Activated T-cell treated with anti-CD3 and anti-CD28 coated beads, Interleukin-2, amount 50 U/mL, for 72 hours (primary cell): Measurements from ENCODE around the gene HOXA13. TPM values are rescaled to one million over a fixed set of nuclear protein-coding genes. Genes with fewer than 3 reads are reported as not detected.

Source experiments
- ATAC-seq, 2 donors: fragments of 150-1000 bp; cut with Tn5 transposase; replicated peaks in 1 of 2; 2 replicates each; pipeline ENCODE4 v1.10.0; 2021; ENCODE audit warnings: moderate library complexity in 2 of 2, mild to moderate bottlenecking in 1 of 2
- DNase-seq, 2 donors: peaks; one replicate each; pipeline ENCODE4 v3.0.0; 2021 to 2022; ENCODE audit warnings: mixed read lengths in 1 of 2
- H3K27ac Mint-ChIP-seq: one replicate; pipeline ENCODE4 v1.8.0; 2022; ENCODE audit warnings: mild to moderate bottlenecking, moderate library complexity, mixed read lengths
- H3K27me3 Mint-ChIP-seq: one replicate; pipeline ENCODE4 v1.8.0; 2022; ENCODE audit warnings: low read depth, mixed read lengths
- H3K36me3 Mint-ChIP-seq, 2 donors: one replicate each; pipeline ENCODE4 v1.8.0; 2022; ENCODE audit warnings: mixed read lengths in 2 of 2, mild to moderate bottlenecking in 1 of 2; ENCODE audit not compliant: insufficient read depth in 2 of 2
- H3K4me1 Mint-ChIP-seq: one replicate; pipeline ENCODE4 v1.8.0; 2022; ENCODE audit warnings: low read depth, mixed read lengths
- H3K4me3 Mint-ChIP-seq, 2 donors: one replicate each; pipeline ENCODE4 v1.8.0; 2022; ENCODE audit warnings: mild to moderate bottlenecking in 2 of 2, mixed read lengths in 2 of 2, moderate library complexity in 2 of 2
- H3K9me3 Mint-ChIP-seq, 2 donors: one replicate each; pipeline ENCODE4 v1.8.0; 2022; ENCODE audit warnings: mixed read lengths in 2 of 2
- total RNA-seq, 2 donors: library from RNA; stranded (reverse); gene quantifications; one replicate each; pipeline ENCODE4 v1.2.3, GENCODE V29; 2022

The HOXA13 gene
- total RNA-seq, 2 donors from 2014 or later = not detected

GRCh38 chr7:27208998-27209397 is 9.1 kb upstream of the HOXA13 start:
- peaks cover 29% of the 10 kb centered on the region for H3K4me1 Mint-ChIP-seq
- no peaks in the 10 kb centered on the region for H3K9me3 Mint-ChIP-seq
- DNase-seq = no peak
- H3K36me3 Mint-ChIP-seq = no peaks in the 10 kb centered on the region
- H3K4me3 Mint-ChIP-seq = no peak overlapping the region
- no peak for ATAC-seq
- no peak overlapping the region for H3K27ac Mint-ChIP-seq
- H3K27me3 Mint-ChIP-seq = peaks cover 94% of the 10 kb centered on the region

GRCh38 chr7:27207348-27207985 is 7.6 kb upstream of the HOXA13 start:
- Mint-ChIP-seq H3K36me3 (no peaks in the 10 kb centered on the region), H3K9me3 (no peaks in the 10 kb centered on the region), H3K4me1 (peaks cover 23% of the 10 kb centered on the region), H3K27ac (no peak overlapping the region), H3K4me3 (no peak overlapping the region), H3K27me3 (peaks cover 98% of the 10 kb centered on the region)
- DNase-seq (no peak), ATAC-seq (no peak)

- H3K4me3 Mint-ChIP-seq = peak overlapping the region; percentile 53 to 59
- no peaks in the 10 kb centered on the region for H3K36me3 Mint-ChIP-seq
- H3K27ac Mint-ChIP-seq = no peak overlapping the region
- ATAC-seq (no peak), DNase-seq (no peak)
- peaks cover 98% of the 10 kb centered on the region for H3K27me3 Mint-ChIP-seq
- H3K9me3 Mint-ChIP-seq = no peaks in the 10 kb centered on the region
- H3K4me1 Mint-ChIP-seq = peaks cover 40% of the 10 kb centered on the region
Measured at GRCh38 chr7:27205325-27206280, 5.7 kb upstream of the HOXA13 start.

GRCh38 chr7:27204851-27205322 is 5.0 kb upstream of the HOXA13 start:
- Mint-ChIP-seq H3K4me3 (peak overlapping the region; percentile 53 to 59), H3K27me3 (peaks cover 94% of the 10 kb centered on the region), H3K36me3 (no peaks in the 10 kb centered on the region), H3K27ac (no peak overlapping the region), H3K9me3 (no peaks in the 10 kb centered on the region), H3K4me1 (peaks cover 37% of the 10 kb centered on the region)
- DNase-seq (no peak), ATAC-seq (no peak)

GRCh38 chr7:27203964-27204594 is 4.2 kb upstream of the HOXA13 start:
- DNase-seq (no peak), ATAC-seq (no peak)
- H3K4me3 Mint-ChIP-seq = no peak overlapping the region
- no peak overlapping the region for H3K27ac Mint-ChIP-seq
- no peaks in the 10 kb centered on the region for H3K36me3 Mint-ChIP-seq
- H3K27me3 Mint-ChIP-seq = peaks cover 86% of the 10 kb centered on the region
- peaks cover 37% of the 10 kb centered on the region for H3K4me1 Mint-ChIP-seq
- H3K9me3 Mint-ChIP-seq = no peaks in the 10 kb centered on the region

GRCh38 chr7:27203365-27203953 is 3.6 kb upstream of the HOXA13 start:
- Mint-ChIP-seq H3K4me3 (no peak overlapping the region), H3K27ac (no peak overlapping the region), H3K36me3 (no peaks in the 10 kb centered on the region), H3K9me3 (no peaks in the 10 kb centered on the region), H3K4me1 (peaks cover 42% of the 10 kb centered on the region), H3K27me3 (peaks cover 86% of the 10 kb centered on the region)
- ATAC-seq = no peak
- no peak for DNase-seq

GRCh38 chr7:27202862-27203134 is 2.9 kb upstream of the HOXA13 start:
- H3K36me3 Mint-ChIP-seq = no peaks in the 10 kb centered on the region
- DNase-seq (no peak), ATAC-seq (no peak)
- H3K4me1 Mint-ChIP-seq = peaks cover 47% of the 10 kb centered on the region
- peaks cover 87% of the 10 kb centered on the region for H3K27me3 Mint-ChIP-seq
- no peak overlapping the region for H3K27ac Mint-ChIP-seq
- no peaks in the 10 kb centered on the region for H3K9me3 Mint-ChIP-seq
- no peak overlapping the region for H3K4me3 Mint-ChIP-seq

GRCh38 chr7:27202018-27202861 is 2.3 kb upstream of the HOXA13 start:
- DNase-seq (no peak), ATAC-seq (no peak)
- no peaks in the 10 kb centered on the region for H3K9me3 Mint-ChIP-seq
- peaks cover 47% of the 10 kb centered on the region for H3K4me1 Mint-ChIP-seq
- peaks cover 87% of the 10 kb centered on the region for H3K27me3 Mint-ChIP-seq
- H3K27ac Mint-ChIP-seq = no peak overlapping the region
- no peaks in the 10 kb centered on the region for H3K36me3 Mint-ChIP-seq
- peak overlapping the region; percentile 65 to 71 for H3K4me3 Mint-ChIP-seq

- H3K27me3 Mint-ChIP-seq = peaks cover 87% of the 10 kb centered on the region
- no peaks in the 10 kb centered on the region for H3K36me3 Mint-ChIP-seq
- DNase-seq (no peak), ATAC-seq (no peak)
- no peak overlapping the region for H3K27ac Mint-ChIP-seq
- peaks cover 45% of the 10 kb centered on the region for H3K4me1 Mint-ChIP-seq
- H3K9me3 Mint-ChIP-seq = no peaks in the 10 kb centered on the region
- H3K4me3 Mint-ChIP-seq = peak overlapping the region; percentile 71 to 75
Measured at GRCh38 chr7:27201580-27202017, 1.7 kb upstream of the HOXA13 start.

GRCh38 chr7:27200761-27201579 is 1.1 kb upstream of the HOXA13 start:
- peak overlapping the region; percentile 41 to 75 for H3K4me3 Mint-ChIP-seq

GRCh38 chr7:27198871-27199801 is 755 bp downstream of the HOXA13 start:
- H3K4me3 Mint-ChIP-seq = peak overlapping the region; percentile 58 to 74
- no peaks in the 10 kb centered on the region for H3K9me3 Mint-ChIP-seq
- peak overlapping the region; percentile 81 for H3K27ac Mint-ChIP-seq
- H3K36me3 Mint-ChIP-seq = no peaks in the 10 kb centered on the region
- peak in 1 of 2 donors; percentile 18 for ATAC-seq
- DNase-seq = no peak
- peaks cover 86% of the 10 kb centered on the region for H3K27me3 Mint-ChIP-seq
- peaks cover 34% of the 10 kb centered on the region for H3K4me1 Mint-ChIP-seq

More at GRCh38 chr7:27200761-27201579, 1.1 kb upstream of the HOXA13 start:
- no peak overlapping the region for H3K27ac Mint-ChIP-seq
- no peaks in the 10 kb centered on the region for H3K36me3 Mint-ChIP-seq
- peaks cover 39% of the 10 kb centered on the region for H3K4me1 Mint-ChIP-seq
- H3K9me3 Mint-ChIP-seq = no peaks in the 10 kb centered on the region
- DNase-seq = no peak
- peaks cover 87% of the 10 kb centered on the region for H3K27me3 Mint-ChIP-seq
- peak; percentile 32 to 44 for ATAC-seq
